H4 (cell line): ENCODE data around the gene SOCS1. TPM values are rescaled to one million over a fixed set of nuclear protein-coding genes. Genes with fewer than 3 reads are reported as not detected.

Experiments
- DNase-seq: peaks from one replicate; pipeline ENCODE4 v3.0.0-alpha.2; 2015; ENCODE audit warnings: low spot score
- total RNA-seq: library from RNA; depleted of rRNA; stranded (reverse); fragments of >200 nt; shearing (Covaris generic); gene quantifications from 2 replicates; pipeline ENCODE4 v1.2.3, GENCODE V29; 2014

Gene SOCS1
- total RNA-seq, 1 experiment from 2014 or later: 0.39 TPM

DNA sequence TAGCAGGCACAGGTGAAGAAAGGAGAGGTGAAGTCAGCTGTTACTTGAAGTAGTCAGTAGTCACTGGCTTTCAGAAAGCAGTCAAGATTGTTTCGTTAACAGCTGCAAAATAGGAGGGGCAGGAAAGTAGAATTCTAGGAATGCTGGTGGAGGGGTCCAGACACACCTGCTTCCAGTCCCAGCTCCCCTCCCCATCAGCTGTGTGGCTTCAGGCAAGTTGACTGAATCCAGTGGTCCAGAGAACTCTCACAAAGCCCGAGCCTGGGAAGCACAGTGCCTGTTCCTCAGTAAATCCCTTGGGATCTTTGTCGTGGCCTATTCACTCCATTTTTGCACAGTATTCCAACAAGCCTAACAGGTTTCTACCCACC is 4.6 kb upstream of the SOCS1 start:
- DNase-seq: no peak

- no peak for DNase-seq
Observed at GRCh38 chr16:11259655-11260595, 3.9 kb upstream of the SOCS1 start.

DNA sequence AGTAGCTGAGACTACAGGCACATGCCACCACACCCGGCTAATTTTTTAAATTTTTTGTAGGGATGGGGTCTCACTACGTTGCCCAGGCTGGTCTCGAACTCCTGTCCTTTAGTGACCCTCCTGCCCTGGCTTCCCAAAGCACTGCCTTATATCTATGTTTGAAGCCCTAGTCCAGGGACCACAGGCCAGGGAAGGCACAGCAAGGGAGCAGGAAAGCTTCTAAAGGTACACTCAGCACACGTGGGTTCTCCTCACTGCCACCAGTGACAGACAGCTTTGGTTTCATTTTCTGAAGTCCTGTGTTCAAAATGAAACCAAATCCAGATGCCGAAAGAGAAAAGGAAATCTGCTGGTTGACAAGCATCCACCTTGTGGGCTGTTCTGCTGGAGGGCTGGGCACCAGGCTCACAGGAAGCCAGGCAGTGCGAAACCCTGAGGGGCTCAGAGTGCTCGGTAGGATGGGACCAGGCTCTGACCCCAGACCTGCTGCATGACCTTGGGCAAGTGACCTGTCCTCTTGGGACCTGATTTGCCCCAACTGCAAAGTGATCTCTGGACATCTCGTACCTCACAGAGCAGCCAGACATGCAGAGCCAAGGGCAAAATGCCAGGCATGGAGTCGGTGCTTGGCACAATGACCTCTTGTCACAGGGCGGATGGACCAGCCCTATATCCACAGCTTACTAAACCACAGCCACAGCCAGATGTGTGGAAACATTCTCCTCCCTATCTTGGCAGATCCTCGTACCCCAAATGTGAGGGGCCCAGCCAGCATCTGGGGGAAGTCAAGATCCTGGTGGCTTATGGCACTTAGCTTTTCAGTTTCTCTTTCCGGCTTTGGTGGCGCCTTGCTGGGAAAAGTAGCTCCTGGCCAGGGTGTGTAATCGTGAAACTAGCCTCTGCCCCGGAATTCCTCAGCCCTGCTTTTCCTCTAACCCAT is 2.8 kb upstream of the SOCS1 start:
- no peak for DNase-seq

DNA sequence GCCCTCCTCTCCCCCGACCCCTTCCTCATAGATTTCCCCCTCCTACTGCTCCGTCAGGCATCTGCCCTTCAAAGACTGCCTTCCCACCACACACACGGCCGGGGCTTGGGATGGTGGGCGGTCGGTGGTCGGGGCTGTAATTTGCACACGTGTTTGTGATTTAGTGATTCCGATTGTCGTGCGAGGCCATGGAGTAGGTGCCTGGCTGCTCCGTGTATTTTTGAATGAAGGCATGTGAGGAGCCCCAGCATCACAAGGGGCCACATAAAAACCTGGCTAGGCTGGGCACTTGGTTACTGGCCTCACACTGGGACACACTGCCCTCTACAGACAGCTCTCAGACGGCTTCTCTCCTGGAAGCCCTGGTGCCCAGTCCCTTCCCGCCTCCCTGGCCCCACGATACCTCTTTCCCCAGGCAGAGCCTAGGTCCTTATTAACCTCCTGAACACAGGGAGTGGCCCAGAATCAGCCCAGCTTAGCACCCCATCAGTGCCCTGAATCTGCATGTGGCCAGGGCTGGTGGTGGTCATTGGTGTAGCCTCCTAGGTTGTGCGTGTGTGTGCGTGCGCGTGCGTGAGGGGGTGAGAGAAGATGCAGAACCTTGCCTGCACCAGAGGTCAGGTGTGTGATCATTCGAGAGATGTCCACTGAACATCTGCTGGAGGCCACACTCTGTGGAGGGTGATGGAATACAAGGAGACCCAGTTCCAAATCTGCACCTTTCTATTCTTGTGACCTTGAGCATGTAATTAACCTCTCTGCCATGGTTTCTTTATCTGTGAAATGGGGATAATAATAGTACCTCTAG is 1.3 kb upstream of the SOCS1 start:
- peak; percentile 85 for DNase-seq

DNA sequence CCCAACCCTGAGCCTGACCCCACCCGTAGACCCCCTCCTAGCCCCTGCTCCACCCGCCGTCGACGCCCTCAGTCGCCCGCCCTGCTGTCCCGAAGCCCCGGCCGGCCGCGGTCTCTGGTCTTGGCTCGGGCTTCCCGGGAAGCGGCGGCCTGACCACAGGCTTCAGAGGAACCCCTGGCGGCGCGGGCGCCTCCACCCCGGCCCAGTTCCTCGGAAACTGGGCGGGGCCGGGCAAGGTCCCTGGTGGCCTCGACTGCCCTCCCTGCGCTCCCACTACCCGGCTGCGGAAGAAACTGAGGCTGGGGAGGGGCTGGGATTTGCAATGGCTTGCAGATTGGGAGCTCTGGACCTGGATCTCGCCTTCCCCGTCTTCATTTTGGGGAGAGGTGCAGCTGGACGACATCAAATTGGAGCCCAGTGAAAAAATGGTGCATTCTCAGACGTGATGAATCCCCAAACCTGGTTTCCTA is 692 bp upstream of the SOCS1 start:
- no peak for DNase-seq

- DNase-seq: no peak
Observed at GRCh38 chr16:11254913-11255736, 879 bp downstream of the SOCS1 start.

GRCh38 chr16:11253995-11254912 is 1.8 kb downstream of the SOCS1 start:
- DNase-seq: no peak

GRCh38 chr16:11253009-11253994 is 2.7 kb downstream of the SOCS1 start:
- DNase-seq: no peak

GRCh38 chr16:11252482-11252931 is 3.5 kb downstream of the SOCS1 start:
- DNase-seq: no peak

DNA sequence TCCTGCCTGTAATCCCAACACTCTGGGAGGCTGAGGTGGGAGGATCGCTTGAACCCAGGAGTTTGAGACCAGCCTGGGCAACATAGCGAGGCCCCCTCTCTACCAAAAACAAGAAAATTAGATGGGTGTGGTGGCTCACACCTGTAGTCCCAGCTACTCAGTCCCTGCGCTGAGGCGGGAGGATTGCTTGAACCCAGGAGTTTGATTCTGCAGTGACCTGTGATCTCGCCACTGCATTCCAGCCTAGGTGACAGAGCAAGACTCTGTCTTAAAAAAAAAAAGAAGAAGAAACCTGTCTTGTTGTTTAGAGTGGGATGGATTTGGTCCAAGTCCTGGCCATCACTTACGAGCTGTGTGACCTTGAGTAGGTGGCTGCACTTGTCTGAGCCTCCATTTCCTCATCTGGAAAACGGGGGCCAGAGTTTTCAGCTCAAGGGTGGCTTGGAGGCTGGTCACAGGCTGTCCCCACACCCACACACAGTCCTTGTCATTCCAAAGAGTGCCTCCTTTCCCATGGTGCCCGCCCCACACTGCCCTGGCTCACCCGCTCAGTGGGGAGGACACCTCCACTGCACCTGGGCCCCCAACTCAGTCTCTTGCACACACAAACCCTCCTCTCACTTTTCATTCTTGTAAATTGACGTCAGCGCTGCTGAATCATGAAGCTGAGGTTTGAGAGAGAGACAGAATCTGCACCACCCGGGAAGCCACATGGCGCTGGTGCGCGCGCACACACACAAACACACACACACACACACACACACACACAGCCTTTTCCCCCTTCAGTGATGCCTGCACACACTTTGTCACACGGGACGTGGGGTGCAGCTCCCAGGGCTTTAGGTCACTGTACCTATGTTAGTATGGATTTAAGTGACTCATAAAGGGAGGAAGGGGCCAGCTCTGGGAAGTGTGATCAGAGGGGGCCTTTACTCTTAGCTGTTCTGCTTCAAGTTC is 4.2 kb downstream of the SOCS1 start:
- peak; percentile 58 for DNase-seq

DNA sequence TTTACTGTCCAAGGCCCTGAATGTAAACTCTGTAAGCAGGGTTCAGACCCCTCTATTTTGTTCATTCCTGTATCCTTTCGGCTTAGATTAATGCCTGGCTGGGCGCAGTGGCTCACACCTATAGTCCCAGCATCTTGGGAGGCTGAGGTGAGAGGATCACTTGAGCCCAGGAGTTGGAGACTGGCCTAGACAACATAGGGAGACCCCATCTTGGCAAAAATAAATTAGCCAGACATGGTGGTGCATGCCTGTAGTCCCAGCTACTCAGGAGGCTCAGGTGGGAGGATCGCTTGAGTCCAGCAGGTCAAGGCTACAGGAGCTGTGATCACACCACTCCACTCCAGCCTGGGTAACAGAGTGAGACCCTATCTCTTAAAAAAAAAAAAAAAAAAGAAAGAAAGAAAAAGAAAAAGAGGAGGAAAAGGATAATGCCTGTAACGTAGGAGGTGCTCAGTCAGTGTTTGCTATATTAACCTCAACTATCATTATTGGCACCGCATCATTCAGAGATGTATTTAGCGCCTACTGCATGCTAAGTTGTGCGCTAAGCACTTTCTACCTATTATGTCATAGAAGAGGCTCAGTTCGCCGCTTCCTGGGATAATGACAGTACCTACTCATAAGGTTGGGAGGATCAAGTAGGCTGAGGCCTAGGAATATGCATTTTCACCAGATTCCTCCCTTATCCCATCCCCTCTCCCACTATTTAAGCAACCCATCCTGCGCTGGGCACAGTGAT is 5.0 kb downstream of the SOCS1 start:
- no peak for DNase-seq

DNA sequence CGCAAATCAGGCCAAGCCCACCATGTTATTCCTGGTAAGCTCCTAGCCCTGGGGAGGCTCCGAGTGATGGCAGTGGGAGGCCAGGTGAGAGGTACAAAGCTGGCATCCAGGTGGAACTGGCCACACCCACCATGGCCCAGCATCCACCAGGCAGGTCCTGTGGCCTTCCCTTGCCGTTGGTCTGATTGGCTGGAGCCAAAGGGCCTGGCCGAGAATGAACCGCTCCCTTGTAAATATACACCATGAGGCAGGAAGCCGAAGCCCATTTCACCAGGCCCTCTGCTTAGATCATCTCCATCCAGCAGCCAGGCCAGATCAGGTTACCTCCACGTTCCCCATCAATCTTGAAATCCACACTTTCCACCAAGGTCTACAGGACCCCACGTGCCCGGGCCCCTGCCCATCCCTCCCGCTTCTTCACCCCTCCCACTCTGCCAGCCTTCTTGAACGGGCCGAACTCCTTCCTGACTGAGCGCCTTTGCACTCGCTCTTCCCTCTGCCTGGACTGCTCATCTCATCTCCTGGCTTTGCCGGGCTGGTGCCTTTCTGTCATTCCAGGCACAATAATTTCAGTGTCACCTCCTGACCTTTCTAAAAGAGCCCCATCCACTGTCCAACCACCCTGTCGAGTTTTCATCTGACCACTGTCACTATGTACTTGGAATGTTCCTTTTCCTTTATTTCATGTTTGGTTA is 5.8 kb downstream of the SOCS1 start:
- DNase-seq: no peak

GRCh38 chr16:11249233-11250061 is 6.6 kb downstream of the SOCS1 start:
- no peak for DNase-seq

- DNase-seq: no peak
Observed at GRCh38 chr16:11248133-11248532, 7.9 kb downstream of the SOCS1 start.

- no peak for DNase-seq
Observed at GRCh38 chr16:11245988-11246387, 10.0 kb downstream of the SOCS1 start.
